GM23248 (cell line): ENCODE measurements around the gene ALDH3B2. TPM values are rescaled to one million over a fixed set of nuclear protein-coding genes. Genes with fewer than 3 reads are reported as not detected.

Source experiments
- DNase-seq: peaks from one replicate; pipeline ENCODE4 v3.0.0-alpha.2; 2015
- H2AFZ ChIP-seq: fragments of 200-600 bp; sonication (generic); 2 replicates; pipeline ENCODE4 v1.6.1; 2016; ENCODE audit warnings: antibody characterized with exemption
- H3F3A ChIP-seq: fragments of 200-600 bp; sonication (generic); 2 replicates; pipeline ENCODE4 v1.6.1; 2016; ENCODE audit warnings: mild to moderate bottlenecking, antibody characterized with exemption, mixed run types; ENCODE audit not compliant: insufficient read depth
- H3K27ac ChIP-seq: fragments of 200-600 bp; sonication (generic); 2 replicates; pipeline ENCODE4 v1.5.1; 2016; ENCODE audit warnings: mild to moderate bottlenecking
- H3K27me3 ChIP-seq: fragments of 200-600 bp; sonication (generic); replicated peaks from 2 replicates; pipeline ENCODE4 v1.6.1; 2016; ENCODE audit warnings: mild to moderate bottlenecking; ENCODE audit not compliant: insufficient read depth
- H3K36me3 ChIP-seq: fragments of 200-600 bp; sonication (generic); 2 replicates; pipeline ENCODE4 v1.6.1; 2016; ENCODE audit warnings: low read depth, mild to moderate bottlenecking
- H3K4me1 ChIP-seq: fragments of 200-600 bp; sonication (generic); 2 replicates; pipeline ENCODE4 v1.6.1; 2016; ENCODE audit warnings: mild to moderate bottlenecking; ENCODE audit not compliant: insufficient read depth
- H3K4me2 ChIP-seq: fragments of 200-600 bp; sonication (generic); one replicate; pipeline ENCODE4 v1.6.1; 2016; ENCODE audit warnings: mild to moderate bottlenecking; ENCODE audit not compliant: unreplicated experiment
- H3K4me3 ChIP-seq: fragments of 200-600 bp; sonication (generic); 2 replicates; pipeline ENCODE4 v1.5.1; 2016; ENCODE audit warnings: mild to moderate bottlenecking
- H3K79me2 ChIP-seq: fragments of 200-600 bp; sonication (generic); 2 replicates; pipeline ENCODE4 v1.6.1; 2016; ENCODE audit warnings: mild to moderate bottlenecking; ENCODE audit not compliant: insufficient read depth
- H3K9ac ChIP-seq: fragments of 200-600 bp; sonication (generic); 2 replicates; pipeline ENCODE4 v1.6.1; 2016; ENCODE audit warnings: mild to moderate bottlenecking
- H3K9me2 ChIP-seq: fragments of 200-600 bp; sonication (generic); 2 replicates; pipeline ENCODE4 v1.6.1; 2016; ENCODE audit warnings: mixed run types, mild to moderate bottlenecking, moderate library complexity; ENCODE audit not compliant: insufficient read depth
- H3K9me3 ChIP-seq: fragments of 200-600 bp; sonication (generic); one replicate; pipeline ENCODE4 v1.6.1; 2017; ENCODE audit warnings: low read depth
- H4K20me1 ChIP-seq: fragments of 200-600 bp; sonication (generic); 2 replicates; pipeline ENCODE4 v1.6.0; 2016; ENCODE audit not compliant: insufficient read depth
- EZH2 ChIP-seq: fragments of 200-600 bp; sonication (generic); IDR thresholded peaks from 2 replicates; pipeline ENCODE4 v1.6.1; 2018; ENCODE audit warnings: antibody characterized with exemption, mild to moderate bottlenecking; ENCODE audit not compliant: insufficient read depth, poor library complexity, severe bottlenecking
- EZH2phosphoT487 ChIP-seq: fragments of 200-600 bp; sonication (generic); IDR thresholded peaks from 2 replicates; pipeline ENCODE4 v1.6.1; 2018; ENCODE audit warnings: antibody characterized with exemption, moderate library complexity, mild to moderate bottlenecking, low read depth; ENCODE audit not compliant: insufficient read depth
- WGBS, 2 experiments: methylation state at CpG; one replicate each; pipeline ENCODE4 v1.1.6; 2015 to 2017; ENCODE audit warnings: low lambda C conversion rate in 2 of 2, low coverage in 1 of 2; ENCODE audit errors: missing lambda C conversion rate in 2 of 2; 5-methylcytosine and 5-hydroxymethylcytosine counted together
- in situ Hi-C: fragments of 300-500 bp; cut with MboI; formaldehyde crosslinking; loops from 2 replicates; pipeline ENCODE4 v1.15.0; 2020
- polyA plus RNA-seq: library from polyadenylated mRNA; unstranded; fragments of >200 nt; fragmentation: Nextera tagmentation; extraction: Ambion mirVana; gene quantifications from 2 replicates; pipeline ENCODE4 v1.2.1, GENCODE V29; 2016
- small RNA-seq: library from RNA; depleted of rRNA; stranded (forward); fragments of <200 nt; gene quantifications from one replicate; pipeline ENCODE3, GENCODE V24; 2014; ENCODE audit warnings: low read depth, low replicate concordance
- total RNA-seq: library from RNA; depleted of rRNA; stranded (reverse); fragments of >200 nt; shearing (Covaris generic); gene quantifications from 2 replicates; pipeline ENCODE4 v1.2.3, GENCODE V29; 2014; rRNA removed

ALDH3B2 gene
- total and polyA plus RNA-seq, 2 experiments from 2014 or later: not detected

- Histone ChIP-seq H3K4me2 (no peak overlapping the region), H3K9ac (no peak overlapping the region), H3K4me3 (no peak overlapping the region), H3K4me1 (no peaks in the 10 kb centered on the region), H3K9me2 (no peaks in the 10 kb centered on the region), H3K9me3 (no peaks in the 10 kb centered on the region), H2AFZ (no peak overlapping the region), H3K79me2 (no peaks in the 10 kb centered on the region), H3K27ac (no peak overlapping the region), H3F3A (no peaks in the 10 kb centered on the region), H3K27me3 (peaks cover 22% of the 10 kb centered on the region), H3K36me3 (no peaks in the 10 kb centered on the region), H4K20me1 (no peaks in the 10 kb centered on the region)
- WGBS, 2 experiments: 69 to 71% methylated on average over 11 to 18 of the region's 18 CpGs
- TF ChIP-seq EZH2: no peak
- TF ChIP-seq EZH2phosphoT487: no peak
- in situ Hi-C loops: no loop called here
- DNase-seq: peak; percentile 52
Measured at GRCh38 chr11:67614730-67615714, 59.4 kb downstream of the ALDH3B2 start.

- Histone ChIP-seq H3K4me2 (peak overlapping the region; percentile 43), H3K27me3 (peaks cover 22% of the 10 kb centered on the region), H4K20me1 (no peaks in the 10 kb centered on the region), H3F3A (no peaks in the 10 kb centered on the region), H3K9me3 (no peaks in the 10 kb centered on the region), H3K9me2 (no peaks in the 10 kb centered on the region), H3K27ac (no peak overlapping the region), H3K9ac (no peak overlapping the region), H2AFZ (peak overlapping the region; percentile 34; the same call in 1 of the 2 replicates), H3K4me3 (peak overlapping the region; percentile 39), H3K4me1 (no peaks in the 10 kb centered on the region), H3K36me3 (no peaks in the 10 kb centered on the region), H3K79me2 (no peaks in the 10 kb centered on the region)
- peak; percentile 64 for DNase-seq
- 22 to 26% methylated on average over 21 to 23 of the region's 23 CpGs for WGBS, 2 experiments
- in situ Hi-C loops: no loop called here
- TF ChIP-seq EZH2: no peak
Measured at GRCh38 chr11:67613960-67614715, 60.3 kb downstream of the ALDH3B2 start.

- Histone ChIP-seq H3K9me3 (no peaks in the 10 kb centered on the region), H2AFZ (peak overlapping the region; percentile 34; the same call in 1 of the 2 replicates), H3K9me2 (no peaks in the 10 kb centered on the region), H3K4me2 (no peak overlapping the region), H4K20me1 (no peaks in the 10 kb centered on the region), H3F3A (no peaks in the 10 kb centered on the region), H3K4me3 (peak overlapping the region; percentile 39; the same call in 1 of the 2 replicates), H3K27ac (no peak overlapping the region), H3K9ac (no peak overlapping the region), H3K27me3 (peaks cover 22% of the 10 kb centered on the region), H3K79me2 (peaks cover 5% of the 10 kb centered on the region; the same call in 1 of the 2 replicates), H3K4me1 (no peaks in the 10 kb centered on the region), H3K36me3 (no peaks in the 10 kb centered on the region; the same call in 1 of the 2 replicates)
- no peak for DNase-seq
- in situ Hi-C loops: no loop called here
- WGBS, 2 experiments: 85 to 89% methylated on average over 17 of the region's 17 CpGs
- TF ChIP-seq EZH2 (no peak), EZH2phosphoT487 (no peak)
Measured at GRCh38 chr11:67613313-67613959, 61.0 kb downstream of the ALDH3B2 start.

GRCh38 chr11:67612751-67613150 lies 61.7 kb downstream of the ALDH3B2 start:
- H3K4me2 ChIP-seq: no peak overlapping the region
- no peak overlapping the region for H3K4me3 ChIP-seq
- peaks cover 12% of the 10 kb centered on the region for H3K79me2 ChIP-seq
- no peaks in the 10 kb centered on the region for H3K9me2 ChIP-seq
- 76 to 81% methylated on average over 12 to 13 of the region's 13 CpGs for WGBS, 2 experiments
- peaks cover 2% of the 10 kb centered on the region; the same call in 1 of the 2 replicates for H3K4me1 ChIP-seq
- H3F3A ChIP-seq: no peaks in the 10 kb centered on the region
- TF ChIP-seq EZH2 (no peak), EZH2phosphoT487 (no peak)
- H2AFZ ChIP-seq: no peak overlapping the region
- H3K36me3 ChIP-seq: no peaks in the 10 kb centered on the region; the same call in 1 of the 2 replicates
- no peaks in the 10 kb centered on the region for H3K9me3 ChIP-seq
- no peak overlapping the region for H3K27ac ChIP-seq
- in situ Hi-C loops: no loop called here
- H4K20me1 ChIP-seq: no peaks in the 10 kb centered on the region
- no peak overlapping the region for H3K9ac ChIP-seq
- no peak for DNase-seq
- H3K27me3 ChIP-seq: peaks cover 15% of the 10 kb centered on the region

Small RNA genes within 50 kb of the gene (small RNA-seq; reads per million reads assigned to genes)
- 0.25 reads per million for gene RPL37P2

Other genes with a start within 250 kb of the ALDH3B2 start
- 68.0 and 71.2 TPM in 2 replicates for gene RPS6KB2, start 246.1 kb downstream of the ALDH3B2 start, total RNA-seq
- 52.3 and 53.0 TPM in 2 replicates for gene RPS6KB2, start 246.1 kb downstream of the ALDH3B2 start, polyA plus RNA-seq
- not detected in 2 replicates for gene PTPRCAP, start 236.9 kb downstream of the ALDH3B2 start, total RNA-seq
- 0.43 and 0.68 TPM in 2 replicates for gene PTPRCAP, start 236.9 kb downstream of the ALDH3B2 start, polyA plus RNA-seq
- gene CORO1B, start 231.1 kb downstream of the ALDH3B2 start, total RNA-seq: 107 and 113 TPM in 2 replicates
- 78.1 and 80.2 TPM in 2 replicates for gene CORO1B, start 231.1 kb downstream of the ALDH3B2 start, polyA plus RNA-seq
- gene GPR152, start 221.9 kb downstream of the ALDH3B2 start, total RNA-seq: not detected in 2 replicates
- not detected in 2 replicates for gene GPR152, start 221.9 kb downstream of the ALDH3B2 start, polyA plus RNA-seq
- not detected in 2 replicates for gene CABP4, start 219.3 kb downstream of the ALDH3B2 start, total RNA-seq
- not detected in 2 replicates for gene CABP4, start 219.3 kb downstream of the ALDH3B2 start, polyA plus RNA-seq
- 13.4 and 67.2 TPM in 2 replicates for gene TMEM134, start 205.4 kb downstream of the ALDH3B2 start, total RNA-seq
- 99.3 and 103 TPM in 2 replicates for gene TMEM134, start 205.4 kb downstream of the ALDH3B2 start, polyA plus RNA-seq
- gene AIP, start 191.6 kb downstream of the ALDH3B2 start, total RNA-seq: 46.4 and 58.5 TPM in 2 replicates
- gene AIP, start 191.6 kb downstream of the ALDH3B2 start, polyA plus RNA-seq: 56.1 and 57.3 TPM in 2 replicates
- gene PITPNM1, start 169.3 kb downstream of the ALDH3B2 start, total RNA-seq: 30.7 and 31.2 TPM in 2 replicates
- gene PITPNM1, start 169.3 kb downstream of the ALDH3B2 start, polyA plus RNA-seq: 10.8 and 12.1 TPM in 2 replicates
- 20.5 and 29.6 TPM in 2 replicates for gene CDK2AP2, start 166.5 kb downstream of the ALDH3B2 start, total RNA-seq
- 54.1 and 55.2 TPM in 2 replicates for gene CDK2AP2, start 166.5 kb downstream of the ALDH3B2 start, polyA plus RNA-seq
- gene CABP2, start 151.2 kb downstream of the ALDH3B2 start, total RNA-seq: not detected in 2 replicates
- not detected in 2 replicates for gene CABP2, start 151.2 kb downstream of the ALDH3B2 start, polyA plus RNA-seq
- 355 and 606 TPM in 2 replicates for gene GSTP1, start 90.8 kb downstream of the ALDH3B2 start, total RNA-seq
- 743 and 767 TPM in 2 replicates for gene GSTP1, start 90.8 kb downstream of the ALDH3B2 start, polyA plus RNA-seq
- 168 and 209 TPM in 2 replicates for gene NDUFV1, start 67.7 kb downstream of the ALDH3B2 start, total RNA-seq
- 136 TPM in 2 replicates for gene NDUFV1, start 67.7 kb downstream of the ALDH3B2 start, polyA plus RNA-seq
- 2.0 and 4.8 TPM in 2 replicates for gene NUDT8, start 44.7 kb downstream of the ALDH3B2 start, total RNA-seq
- 4.1 TPM in 2 replicates for gene NUDT8, start 44.7 kb downstream of the ALDH3B2 start, polyA plus RNA-seq
- gene TBX10, start 34.9 kb downstream of the ALDH3B2 start, total RNA-seq: not detected in 2 replicates
- gene TBX10, start 34.9 kb downstream of the ALDH3B2 start, polyA plus RNA-seq: not detected in 2 replicates
- gene ACY3, start 23.9 kb downstream of the ALDH3B2 start, total RNA-seq: not detected in 2 replicates
- gene ACY3, start 23.9 kb downstream of the ALDH3B2 start, polyA plus RNA-seq: not detected in 2 replicates